Gastroesophageal sphincter (tissue), 4 donors: ENCODE data around the gene F13B. TPM values are rescaled to one million over a fixed set of nuclear protein-coding genes. Genes with fewer than 3 reads are reported as not detected.

ENCODE experiments used
- ATAC-seq: fragments of 150-250 bp; one replicate; pipeline ENCODE4 v1.9.1; 2016; ENCODE audit warnings: mild to moderate bottlenecking, moderate library complexity
- H3K27ac ChIP-seq, 4 donors: fragments of 200-600 bp; sonication (generic) in 3 of 4; 1 replicate in 3 of 4; 2 replicates in 1 of 4; pipeline ENCODE4 v1.5.1; 2016 to 2019
- H3K27me3 ChIP-seq: fragments of 200-600 bp; sonication (generic); one replicate; pipeline ENCODE4 v1.5.1; 2019
- H3K36me3 ChIP-seq, 2 donors: fragments of 200-600 bp; sonication (generic); one replicate each; pipeline ENCODE4 v1.5.1; 2019; ENCODE audit warnings: control low read depth in 1 of 2
- H3K4me1 ChIP-seq, 3 donors: fragments of 200-600 bp; sonication (generic); 1 replicate in 2 of 3; 2 replicates in 1 of 3; pipeline ENCODE4 v1.5.1; 2016 to 2019; ENCODE audit warnings: control low read depth in 2 of 3
- H3K4me3 ChIP-seq, 2 donors: fragments of 200-600 bp; sonication (generic); one replicate each; pipeline ENCODE4 v1.5.1; 2019; ENCODE audit warnings: mild to moderate bottlenecking in 1 of 2, moderate library complexity in 1 of 2
- H3K9me3 ChIP-seq, 3 donors: fragments of 200-600 bp; sonication (generic); one replicate each; pipeline ENCODE4 v1.5.1; 2017 to 2019; ENCODE audit warnings: control low read depth in 2 of 3
- EP300 ChIP-seq: sonication (generic); formaldehyde crosslinking; IDR thresholded peaks from one replicate; pipeline ENCODE4 v1.6.1; 2017; ENCODE audit warnings: antibody characterized with exemption, mild to moderate bottlenecking
- POLR2A ChIP-seq, 2 donors: fragments of 450-650 bp; IDR thresholded peaks; one replicate each; pipeline ENCODE4 v1.6.1; 2017; ENCODE audit warnings: antibody characterized with exemption in 2 of 2, mild to moderate bottlenecking in 2 of 2, moderate library complexity in 1 of 2
- POLR2AphosphoS5 ChIP-seq: sonication (generic); formaldehyde crosslinking; IDR thresholded peaks from one replicate; pipeline ENCODE4 v1.6.1; 2017; ENCODE audit warnings: antibody characterized with exemption
- WGBS, 2 donors: methylation state at CpG; one replicate each; pipeline ENCODE4 v1.1.5; 2018; ENCODE audit warnings: low coverage in 1 of 2; 5-methylcytosine and 5-hydroxymethylcytosine counted together
- total RNA-seq, 4 donors: library from RNA; depleted of rRNA; stranded (reverse); fragments of >200 nt; gene quantifications; one replicate each; pipeline ENCODE4 v1.1.0, GENCODE V29; 2016
- TF ChIP-seq, protein P1 (sequence below), 4 experiments: fragments of 200-600 bp in 2 of 4; fragments of 450-650 bp in 2 of 4; sonication (generic) in 1 of 4; IDR thresholded peaks; one replicate each; pipeline ENCODE4 v1.5.1; 2017 to 2019; ENCODE audit warnings: antibody characterized with exemption in 4 of 4, mild to moderate bottlenecking in 2 of 4, moderate library complexity in 2 of 4

Gene F13B
- total RNA-seq, 4 donors from 2014 or later = not detected

DNA sequence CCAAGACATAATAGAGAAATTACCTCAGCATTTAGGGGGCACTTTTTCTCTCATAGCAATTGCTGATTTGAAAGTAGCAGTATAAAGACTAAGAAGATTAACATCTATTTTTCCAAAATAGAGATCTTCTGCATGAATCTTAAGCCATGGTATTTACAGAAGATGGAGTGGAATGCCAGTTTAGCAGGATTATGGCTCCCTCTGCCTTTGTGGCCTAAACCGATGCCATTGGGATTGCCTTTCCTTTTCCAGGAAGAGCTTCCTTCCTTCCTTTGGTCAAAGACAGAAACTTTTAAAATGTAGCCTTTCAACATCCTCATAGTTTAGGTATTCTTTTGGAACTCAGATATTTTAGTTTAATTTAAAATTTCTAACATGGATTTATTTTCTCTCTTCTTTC lies 50.3 kb downstream of the F13B start:
- 50 to 70% methylated on average over 1 of the region's 1 CpG for WGBS, 2 donors
- H3K4me3 ChIP-seq = no peak overlapping the region

DNA sequence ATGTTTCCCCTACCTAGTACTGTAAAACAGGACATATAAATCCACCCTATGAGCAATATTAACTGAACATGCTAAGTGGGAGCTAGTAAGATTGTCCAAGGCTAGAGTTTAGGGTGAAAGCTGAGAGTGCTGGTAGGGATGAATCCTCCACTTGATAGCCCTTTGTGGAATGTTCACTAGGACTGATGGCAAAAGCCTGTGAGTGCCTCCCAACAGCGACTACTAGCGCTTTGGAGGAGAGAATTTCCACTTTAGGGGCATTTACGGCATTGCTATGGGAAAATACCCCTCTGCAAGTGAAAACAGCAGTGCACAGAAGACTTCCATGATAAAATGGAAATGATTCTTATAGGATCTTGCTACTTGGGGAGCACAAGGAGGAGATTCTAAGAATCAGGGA lies 53.8 kb downstream of the F13B start:
- no peak for TF ChIP-seq POLR2A (IDR thresholded peaks at IDR 0.05)
- TF ChIP-seq, protein P1, sequence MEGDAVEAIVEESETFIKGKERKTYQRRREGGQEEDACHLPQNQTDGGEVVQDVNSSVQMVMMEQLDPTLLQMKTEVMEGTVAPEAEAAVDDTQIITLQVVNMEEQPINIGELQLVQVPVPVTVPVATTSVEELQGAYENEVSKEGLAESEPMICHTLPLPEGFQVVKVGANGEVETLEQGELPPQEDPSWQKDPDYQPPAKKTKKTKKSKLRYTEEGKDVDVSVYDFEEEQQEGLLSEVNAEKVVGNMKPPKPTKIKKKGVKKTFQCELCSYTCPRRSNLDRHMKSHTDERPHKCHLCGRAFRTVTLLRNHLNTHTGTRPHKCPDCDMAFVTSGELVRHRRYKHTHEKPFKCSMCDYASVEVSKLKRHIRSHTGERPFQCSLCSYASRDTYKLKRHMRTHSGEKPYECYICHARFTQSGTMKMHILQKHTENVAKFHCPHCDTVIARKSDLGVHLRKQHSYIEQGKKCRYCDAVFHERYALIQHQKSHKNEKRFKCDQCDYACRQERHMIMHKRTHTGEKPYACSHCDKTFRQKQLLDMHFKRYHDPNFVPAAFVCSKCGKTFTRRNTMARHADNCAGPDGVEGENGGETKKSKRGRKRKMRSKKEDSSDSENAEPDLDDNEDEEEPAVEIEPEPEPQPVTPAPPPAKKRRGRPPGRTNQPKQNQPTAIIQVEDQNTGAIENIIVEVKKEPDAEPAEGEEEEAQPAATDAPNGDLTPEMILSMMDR (IDR thresholded peaks at IDR 0.05) = no peak
- TF ChIP-seq EP300 = no peak
- TF ChIP-seq POLR2AphosphoS5 = no peak
- H3K9me3 ChIP-seq = peaks cover 0 to 8% (median 0%) of the 10 kb centered on the region in 3 donors

More for the DNA sequence above, 50.3 kb downstream of the F13B start:
- H3K4me1 ChIP-seq = no peaks in the 10 kb centered on the region
- H3K27me3 ChIP-seq = no peaks in the 10 kb centered on the region
- no peak overlapping the region for H3K27ac ChIP-seq
- no peak for ATAC-seq
- H3K36me3 ChIP-seq = no peaks in the 10 kb centered on the region
- H3K9me3 ChIP-seq = peaks cover 0 to 2% (median 0%) of the 10 kb centered on the region in 3 donors
- no peak for TF ChIP-seq EP300
- TF ChIP-seq POLR2A (IDR thresholded peaks at IDR 0.05) = no peak
- TF ChIP-seq POLR2AphosphoS5 = no peak
- TF ChIP-seq, protein P1 (IDR thresholded peaks at IDR 0.05) = no peak

DNA sequence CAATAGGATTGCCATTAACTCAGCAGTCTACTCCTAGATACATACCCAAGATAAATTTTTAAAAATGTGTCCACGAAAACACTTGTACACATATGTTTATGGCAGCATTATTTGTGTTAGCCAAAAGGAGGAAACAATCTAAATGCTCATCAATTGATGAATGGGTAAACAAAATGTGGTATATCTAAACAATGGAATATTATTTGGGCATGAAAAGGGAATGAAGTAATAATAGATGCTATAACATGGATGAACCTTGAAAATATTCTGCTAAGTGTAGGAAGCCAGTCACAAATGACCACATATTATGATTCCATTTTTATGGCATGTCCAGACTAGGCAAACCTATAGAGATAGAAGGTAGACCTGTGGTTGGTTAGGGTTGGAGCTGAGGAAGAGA lies 55.4 kb downstream of the F13B start:
- Histone ChIP-seq H3K4me1 (no peaks in the 10 kb centered on the region), H3K27ac (no peak overlapping the region), H3K27me3 (no peaks in the 10 kb centered on the region), H3K36me3 (no peaks in the 10 kb centered on the region), H3K4me3 (no peak overlapping the region), H3K9me3 (peaks cover 0 to 8% (median 0%) of the 10 kb centered on the region in 3 donors)
- no peak for ATAC-seq
- TF ChIP-seq POLR2A (IDR thresholded peaks at IDR 0.05) (no peak), EP300 (no peak), POLR2AphosphoS5 (no peak)
- TF ChIP-seq, protein P1 (IDR thresholded peaks at IDR 0.05) = no peak
- WGBS, 2 donors = 67 to 93% methylated on average over 1 of the region's 1 CpG

More for the DNA sequence above, 53.8 kb downstream of the F13B start:
- Histone ChIP-seq H3K27ac (no peak overlapping the region), H3K27me3 (no peaks in the 10 kb centered on the region), H3K4me3 (no peak overlapping the region), H3K4me1 (no peaks in the 10 kb centered on the region), H3K36me3 (no peaks in the 10 kb centered on the region)
- 49 to 76% methylated on average over 3 of the region's 3 CpGs for WGBS, 2 donors
- ATAC-seq = no peak

DNA sequence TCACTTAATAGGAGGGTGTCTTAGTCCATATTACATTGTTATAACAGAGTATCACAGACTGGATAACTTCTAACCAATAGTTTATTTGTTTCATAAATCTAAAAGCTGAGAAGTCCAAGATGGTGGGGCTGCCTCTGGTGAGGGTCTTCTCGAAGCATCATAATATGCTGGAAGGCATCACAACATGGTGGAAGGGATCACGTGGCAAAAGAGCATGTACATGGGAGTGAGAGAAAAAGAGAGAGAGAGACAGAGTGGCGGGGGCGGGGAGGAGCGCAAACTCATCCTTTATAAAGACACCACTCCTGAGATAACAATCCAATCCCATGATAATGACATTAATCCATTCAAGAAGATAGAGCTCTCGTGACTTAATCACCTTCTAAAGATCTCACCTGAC lies 58.2 kb downstream of the F13B start:
- Histone ChIP-seq H3K27me3 (no peaks in the 10 kb centered on the region), H3K4me3 (no peak overlapping the region), H3K27ac (no peak overlapping the region), H3K4me1 (no peaks in the 10 kb centered on the region), H3K9me3 (peaks cover 0 to 8% (median 0%) of the 10 kb centered on the region in 3 donors), H3K36me3 (no peaks in the 10 kb centered on the region)
- 66 to 79% methylated on average over 3 of the region's 6 CpGs for WGBS, 2 donors
- TF ChIP-seq POLR2AphosphoS5 (no peak), EP300 (no peak), POLR2A (IDR thresholded peaks at IDR 0.05) (no peak)
- TF ChIP-seq, protein P1 (IDR thresholded peaks at IDR 0.05) = no peak
- no peak for ATAC-seq

DNA sequence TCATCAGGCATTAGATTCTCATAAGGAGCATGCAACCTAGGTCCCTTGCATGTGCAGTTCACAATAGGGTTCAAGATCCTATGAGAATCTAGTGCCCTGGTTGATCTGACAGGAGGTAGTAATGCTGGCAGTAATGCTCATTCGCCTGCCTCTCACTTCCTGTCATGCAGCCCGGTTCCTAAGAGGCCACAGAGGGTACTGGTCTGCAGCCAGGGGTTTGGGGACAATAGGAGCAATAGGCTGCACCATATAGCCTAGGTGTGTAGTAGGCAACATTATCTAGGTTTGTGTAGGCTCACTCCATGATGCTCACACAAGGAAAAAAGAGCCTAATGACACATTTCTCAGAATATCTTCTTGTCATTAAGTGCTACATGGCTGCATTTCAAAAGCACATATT lies 63.9 kb downstream of the F13B start:
- Histone ChIP-seq H3K27ac (no peak overlapping the region), H3K27me3 (no peaks in the 10 kb centered on the region), H3K4me1 (no peaks in the 10 kb centered on the region), H3K36me3 (no peaks in the 10 kb centered on the region), H3K4me3 (no peak overlapping the region), H3K9me3 (no peaks in the 10 kb centered on the region)
- no peak for ATAC-seq
- TF ChIP-seq EP300 (no peak), POLR2AphosphoS5 (no peak), POLR2A (IDR thresholded peaks at IDR 0.05) (no peak)
- TF ChIP-seq, protein P1 (IDR thresholded peaks at IDR 0.05) = no peak
- WGBS, 2 donors = 43% methylated on average over 2 of the region's 2 CpGs; no CpG with 5 or more reads in 1 of the 2 donors
